SK-N-SH (cell line): ENCODE results near the gene EPS8L2. TPM values are rescaled to one million over a fixed set of nuclear protein-coding genes. Genes with fewer than 3 reads are reported as not detected.

Source experiments
- CTCF ChIA-PET: fragments of 300-600, 350-600 bp; formaldehyde crosslinking; extraction: SDS; loops from one replicate; lab custom pipeline; 2021; lab: Yijun Ruan, JAX
- POLR2A ChIA-PET: fragments of 350-600 bp; sonication (Branson Sonifier 250); formaldehyde crosslinking; extraction: SDS; loops from one replicate; lab custom pipeline; 2020; ENCODE audit warnings: antibody characterized with exemption, inconsistent platforms; lab: Yijun Ruan, JAX
- DNase-seq: peaks from one replicate; pipeline ENCODE4 v3.0.0; 2012
- H2AFZ ChIP-seq: fragments of 200-600 bp; sonication (generic); 2 replicates; pipeline ENCODE4 v1.8.1; 2016; ENCODE audit warnings: antibody characterized with exemption, mild to moderate bottlenecking, low read depth
- H3F3A ChIP-seq: fragments of 200-600 bp; sonication (generic); replicated peaks from 2 replicates; pipeline ENCODE3; 2016; ENCODE audit warnings: antibody characterized with exemption, mild to moderate bottlenecking; ENCODE audit not compliant: insufficient read depth
- H3K27ac ChIP-seq, 2 experiments: fragments of 200-500 bp in 1 of 2; fragments of 200-600 bp in 1 of 2; sonication (Bioruptor generic) in 1 of 2; sonication (generic), shearing (Covaris generic) in 1 of 2; 2 replicates each; pipeline versions ENCODE4 v1.5.1 to v1.6.1; 2014 to 2016; ENCODE audit warnings: low read depth in 2 of 2, inconsistent platforms in 1 of 2, low read length in 1 of 2, mild to moderate bottlenecking in 1 of 2, mixed read lengths in 1 of 2
- H3K27me3 ChIP-seq: fragments of 200-600 bp; sonication (generic), shearing (Covaris generic); 2 replicates; pipeline ENCODE4 v1.6.1; 2016; ENCODE audit warnings: mixed run types; ENCODE audit not compliant: insufficient read depth
- H3K36me3 ChIP-seq, 2 experiments: fragments of 200-500 bp in 1 of 2; fragments of 200-600 bp in 1 of 2; sonication (Bioruptor generic) in 1 of 2; sonication (generic) in 1 of 2; replicated peaks in 1 of 2; 2 replicates each; pipeline versions ENCODE3 to v1.5.1; 2014 to 2016; ENCODE audit warnings: low read length in 1 of 2, mild to moderate bottlenecking in 1 of 2; ENCODE audit not compliant: insufficient read depth in 2 of 2, control insufficient read depth in 1 of 2
- H3K4me1 ChIP-seq, 2 experiments: fragments of 200-500 bp in 1 of 2; fragments of 200-600 bp in 1 of 2; sonication (Bioruptor generic) in 1 of 2; sonication (generic), shearing (Covaris generic) in 1 of 2; 2 replicates each; pipeline versions ENCODE4 v1.5.1 to v1.6.1; 2014 to 2016; ENCODE audit warnings: low read depth in 1 of 2, low read length in 1 of 2, mixed run types in 1 of 2; ENCODE audit not compliant: insufficient read depth in 2 of 2, control insufficient read depth in 1 of 2
- H3K4me2 ChIP-seq: fragments of 200-600 bp; sonication (generic), shearing (Covaris generic); 2 replicates; pipeline ENCODE4 v1.6.1; 2017; ENCODE audit warnings: mixed run types
- H3K4me3 ChIP-seq, 2 experiments: fragments of 200-500 bp in 1 of 2; fragments of 200-600 bp in 1 of 2; sonication (Bioruptor generic) in 1 of 2; sonication (generic), shearing (Covaris generic) in 1 of 2; 2 replicates each; pipeline versions ENCODE4 v1.5.1 to v1.8.1; 2014 to 2016; ENCODE audit warnings: low read depth in 2 of 2, inconsistent platforms in 1 of 2, low read length in 1 of 2, mild to moderate bottlenecking in 1 of 2, mixed read lengths in 1 of 2, moderate library complexity in 1 of 2
- H3K79me2 ChIP-seq: fragments of 200-600 bp; sonication (generic); 2 replicates; pipeline ENCODE4 v1.8.1; 2017; ENCODE audit warnings: mild to moderate bottlenecking; ENCODE audit not compliant: insufficient read depth
- H3K9ac ChIP-seq: fragments of 200-600 bp; sonication (generic); 2 replicates; pipeline ENCODE4 v1.6.1; 2017; ENCODE audit warnings: mixed run types
- H3K9me2 ChIP-seq: fragments of 200-600 bp; sonication (generic); 2 replicates; pipeline ENCODE4 v1.6.1; 2017; ENCODE audit warnings: mixed run types
- H3K9me3 ChIP-seq: fragments of 200-600 bp; sonication (generic); 2 replicates; pipeline ENCODE4 v1.6.1; 2017; ENCODE audit warnings: mixed run types, mild to moderate bottlenecking, moderate library complexity
- H4K20me1 ChIP-seq: fragments of 200-600 bp; sonication (generic); 2 replicates; pipeline ENCODE4 v1.6.1; 2017; ENCODE audit warnings: mild to moderate bottlenecking, mixed run types; ENCODE audit not compliant: insufficient read depth
- CTCF ChIP-seq: fragments of 200-600 bp; sonication (generic); IDR thresholded peaks from 2 replicates; pipeline ENCODE4 v1.6.1; 2017; ENCODE audit warnings: antibody characterized with exemption, mild to moderate bottlenecking, moderate library complexity
- ELF1 ChIP-seq: IDR thresholded peaks from 2 replicates; pipeline ENCODE4 v1.4.0; 2012
- EP300 ChIP-seq, 2 experiments: IDR thresholded peaks; 2 replicates each; pipeline versions ENCODE4 v1.4.0 to v1.6.1; 2012; ENCODE audit warnings: borderline replicate concordance in 1 of 2, low read depth in 1 of 2, low read length in 1 of 2
- FOSL2 ChIP-seq: IDR thresholded peaks from 2 replicates; pipeline ENCODE4 v1.4.0; 2012; ENCODE audit warnings: low read depth, mild to moderate bottlenecking, moderate library complexity, borderline replicate concordance
- FOXM1 ChIP-seq: IDR thresholded peaks from 2 replicates; pipeline ENCODE4 v1.4.0; 2012; ENCODE audit warnings: low read depth, mild to moderate bottlenecking
- NFIC ChIP-seq: IDR thresholded peaks from 2 replicates; pipeline ENCODE4 v1.4.0; 2012; ENCODE audit warnings: borderline replicate concordance
- RCOR1 ChIP-seq: fragments of 150-350 bp; IDR thresholded peaks from 2 replicates; pipeline ENCODE4 v1.6.1; 2017; ENCODE audit warnings: antibody characterized with exemption, low read length
- RFX5 ChIP-seq: IDR thresholded peaks from 2 replicates; pipeline ENCODE4 v1.6.1; 2012; ENCODE audit warnings: mild to moderate bottlenecking, improper control_type of control experiment, low read length
- RXRA ChIP-seq: IDR thresholded peaks from 2 replicates; pipeline ENCODE4 v1.4.0; 2012; ENCODE audit warnings: low read depth, mild to moderate bottlenecking, borderline replicate concordance
- SIN3A ChIP-seq: IDR thresholded peaks from 2 replicates; pipeline ENCODE4 v1.6.1; 2012; ENCODE audit warnings: low read depth, mild to moderate bottlenecking, low read length, moderate library complexity, borderline replicate concordance
- SMC3 ChIP-seq: IDR thresholded peaks from 2 replicates; pipeline ENCODE4 v1.6.1; 2012; ENCODE audit warnings: low read depth, low read length, improper control_type of control experiment
- USF2 ChIP-seq: fragments of 150-350 bp; IDR thresholded peaks from 2 replicates; pipeline ENCODE4 v1.6.1; 2017; ENCODE audit warnings: antibody characterized with exemption, low read length, low read depth, borderline replicate concordance
- ZBTB33 ChIP-seq: IDR thresholded peaks from 2 replicates; pipeline ENCODE4 v1.4.0; 2012; ENCODE audit warnings: low read depth, borderline replicate concordance
- WGBS: methylation state at CpG from one replicate; pipeline ENCODE4 v1.1.6; 2017; ENCODE audit warnings: low lambda C conversion rate; 5-methylcytosine and 5-hydroxymethylcytosine counted together
- polyA plus RNA-seq, 3 experiments: library from polyadenylated mRNA; depleted of rRNA; stranded (reverse); fragments of >200 nt; gene quantifications; 2 replicates each; pipeline ENCODE4 v1.2.3, GENCODE V29; 2012
- TF ChIP-seq, protein P1 (sequence below): IDR thresholded peaks from 2 replicates; pipeline ENCODE4 v1.6.1; 2012; ENCODE audit warnings: mild to moderate bottlenecking, low read depth, low read length, moderate library complexity
- TF ChIP-seq, protein P2 (sequence below): IDR thresholded peaks from 2 replicates; pipeline ENCODE4 v1.4.0; 2012; ENCODE audit warnings: low read depth

EPS8L2 gene
- polyA plus RNA-seq, 1 of the 3 experiments (the other 2 are of a cell fraction): 0.74 TPM

DNA sequence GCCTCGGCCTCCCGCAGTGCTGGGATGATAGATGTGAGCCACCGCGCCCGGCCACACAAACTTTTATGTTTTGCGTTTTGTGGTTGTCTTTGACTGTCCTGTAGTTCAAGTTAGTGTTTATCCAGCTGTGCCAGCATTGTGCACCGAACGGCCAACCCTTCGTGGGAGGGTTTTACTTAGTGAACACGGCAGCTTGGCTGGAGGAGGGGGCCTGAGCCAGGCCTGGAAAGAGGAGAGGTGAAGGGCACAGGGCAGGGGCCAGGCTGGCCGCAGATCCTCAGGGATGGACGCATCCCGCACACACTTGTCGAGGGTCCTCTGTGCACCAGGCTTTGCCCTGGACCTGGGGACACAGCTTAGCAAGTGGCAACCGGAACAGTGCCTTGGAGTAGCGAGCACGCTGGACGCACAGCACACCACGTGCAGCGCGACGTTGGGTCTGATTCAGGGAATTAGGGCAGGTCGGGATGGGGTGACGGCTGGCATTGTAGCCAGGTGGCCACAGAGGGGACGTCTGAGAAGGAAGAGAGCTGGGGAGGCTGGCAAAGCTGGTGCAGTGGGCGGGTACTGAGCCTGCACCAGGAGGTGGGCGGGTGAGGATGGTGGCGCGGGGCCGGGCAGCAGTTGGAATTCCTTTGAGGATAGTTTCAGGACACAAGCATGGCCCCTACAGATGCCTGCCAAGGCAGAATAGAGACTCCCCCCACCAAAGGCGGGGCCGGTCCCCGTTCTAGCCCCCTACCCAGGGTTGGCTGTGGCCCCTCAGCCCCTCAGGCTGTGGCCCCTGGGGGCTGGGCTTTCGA is 13.4 kb downstream of the EPS8L2 start:
- no peaks in the 10 kb centered on the region for H3K79me2 ChIP-seq
- H3K9me2 ChIP-seq: no peaks in the 10 kb centered on the region
- WGBS: 41% methylated on average over 30 of the region's 34 CpGs
- H3K27ac ChIP-seq: no peak overlapping the region
- ChIA-PET POLR2A (interaction anchor here (0.5 to 0.7 kb wide), 2 partner anchors 10 to 58 kb away, joined by 3 read pairs; no protein-coding TSS in a partner anchor), CTCF (interaction anchor here (0.6 to 11.8 kb wide), 8 partner anchors 9 to 185 kb away, joined by 3 to 150 read pairs (median 6); partner anchors contain the start of genes DEAF1 and TMEM80)
- no peak overlapping the region for H2AFZ ChIP-seq
- H4K20me1 ChIP-seq: no peaks in the 10 kb centered on the region
- no peaks in the 10 kb centered on the region for H3K9me3 ChIP-seq
- peak; percentile 38 for DNase-seq
- no peak overlapping the region for H3K9ac ChIP-seq
- no peak overlapping the region for H3K4me3 ChIP-seq
- H3K4me1 ChIP-seq: peaks cover 0 to 12% of the 10 kb centered on the region in 2 experiments; a peak in 1 of 4 replicates
- no peak for TF ChIP-seq ZBTB33
- H3K4me2 ChIP-seq: no peak overlapping the region
- peaks cover 41% of the 10 kb centered on the region for H3K27me3 ChIP-seq
- H3F3A ChIP-seq: no peaks in the 10 kb centered on the region
- H3K36me3 ChIP-seq: no peaks in the 10 kb centered on the region

DNA sequence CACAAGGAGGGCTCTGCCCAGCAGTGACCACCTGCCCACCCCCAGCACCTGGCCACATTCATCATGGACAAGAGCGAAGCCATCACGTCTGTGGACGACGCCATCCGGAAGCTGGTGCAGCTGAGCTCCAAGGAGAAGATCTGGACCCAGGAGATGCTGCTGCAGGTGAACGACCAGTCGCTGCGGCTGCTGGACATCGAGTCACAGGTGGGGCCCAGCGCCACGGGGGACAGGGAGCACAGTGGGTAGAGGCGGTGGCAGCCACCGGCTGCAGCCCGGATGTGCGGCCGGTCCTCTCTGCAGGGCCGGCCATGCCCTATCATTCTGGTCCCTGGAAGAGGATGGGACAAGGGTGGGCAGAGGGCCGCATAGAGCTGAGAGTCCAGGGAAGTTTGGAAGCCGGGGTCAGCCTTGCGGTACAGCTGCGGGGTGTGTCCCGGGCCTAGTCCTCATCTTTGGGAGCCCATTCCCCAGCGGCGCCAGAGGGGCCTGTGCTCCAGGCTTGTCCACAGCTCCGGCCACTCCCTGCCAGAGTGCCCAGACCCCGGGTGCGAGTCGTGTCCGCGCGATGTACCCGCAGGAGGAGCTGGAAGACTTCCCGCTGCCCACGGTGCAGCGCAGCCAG is 14.1 kb downstream of the EPS8L2 start:
- no peaks in the 10 kb centered on the region for H3K36me3 ChIP-seq
- H2AFZ ChIP-seq: no peak overlapping the region
- no peaks in the 10 kb centered on the region for H3K9me2 ChIP-seq
- ChIA-PET CTCF (interaction anchor here (0.6 to 11.8 kb wide), 9 partner anchors 8 to 186 kb away, joined by 3 to 150 read pairs (median 4); partner anchors contain the start of genes DEAF1 and TMEM80), POLR2A (interaction anchor here (0.5 kb wide), 1 partner anchor 59 kb away, joined by 3 read pairs; no protein-coding TSS in a partner anchor)
- H3K27ac ChIP-seq: no peak overlapping the region
- no peak overlapping the region for H3K9ac ChIP-seq
- H3F3A ChIP-seq: no peaks in the 10 kb centered on the region
- peaks cover 0 to 12% of the 10 kb centered on the region in 2 experiments; a peak in 1 of 4 replicates for H3K4me1 ChIP-seq
- H3K4me3 ChIP-seq: peak overlapping the region in 1 of 2 experiments; percentile 24; a peak in 1 of 4 replicates
- 63% methylated on average over 14 of the region's 35 CpGs for WGBS
- H3K4me2 ChIP-seq: 0 out of 2 replicates have a peak overlapping the region, but pooled peaks have one; percentile 19
- DNase-seq: peak; percentile 18
- no peaks in the 10 kb centered on the region for H4K20me1 ChIP-seq
- no peaks in the 10 kb centered on the region for H3K79me2 ChIP-seq
- no peaks in the 10 kb centered on the region for H3K9me3 ChIP-seq
- peaks cover 47% of the 10 kb centered on the region for H3K27me3 ChIP-seq
- no peak for TF ChIP-seq RXRA
- no peak for TF ChIP-seq FOSL2
- TF ChIP-seq, protein P1, sequence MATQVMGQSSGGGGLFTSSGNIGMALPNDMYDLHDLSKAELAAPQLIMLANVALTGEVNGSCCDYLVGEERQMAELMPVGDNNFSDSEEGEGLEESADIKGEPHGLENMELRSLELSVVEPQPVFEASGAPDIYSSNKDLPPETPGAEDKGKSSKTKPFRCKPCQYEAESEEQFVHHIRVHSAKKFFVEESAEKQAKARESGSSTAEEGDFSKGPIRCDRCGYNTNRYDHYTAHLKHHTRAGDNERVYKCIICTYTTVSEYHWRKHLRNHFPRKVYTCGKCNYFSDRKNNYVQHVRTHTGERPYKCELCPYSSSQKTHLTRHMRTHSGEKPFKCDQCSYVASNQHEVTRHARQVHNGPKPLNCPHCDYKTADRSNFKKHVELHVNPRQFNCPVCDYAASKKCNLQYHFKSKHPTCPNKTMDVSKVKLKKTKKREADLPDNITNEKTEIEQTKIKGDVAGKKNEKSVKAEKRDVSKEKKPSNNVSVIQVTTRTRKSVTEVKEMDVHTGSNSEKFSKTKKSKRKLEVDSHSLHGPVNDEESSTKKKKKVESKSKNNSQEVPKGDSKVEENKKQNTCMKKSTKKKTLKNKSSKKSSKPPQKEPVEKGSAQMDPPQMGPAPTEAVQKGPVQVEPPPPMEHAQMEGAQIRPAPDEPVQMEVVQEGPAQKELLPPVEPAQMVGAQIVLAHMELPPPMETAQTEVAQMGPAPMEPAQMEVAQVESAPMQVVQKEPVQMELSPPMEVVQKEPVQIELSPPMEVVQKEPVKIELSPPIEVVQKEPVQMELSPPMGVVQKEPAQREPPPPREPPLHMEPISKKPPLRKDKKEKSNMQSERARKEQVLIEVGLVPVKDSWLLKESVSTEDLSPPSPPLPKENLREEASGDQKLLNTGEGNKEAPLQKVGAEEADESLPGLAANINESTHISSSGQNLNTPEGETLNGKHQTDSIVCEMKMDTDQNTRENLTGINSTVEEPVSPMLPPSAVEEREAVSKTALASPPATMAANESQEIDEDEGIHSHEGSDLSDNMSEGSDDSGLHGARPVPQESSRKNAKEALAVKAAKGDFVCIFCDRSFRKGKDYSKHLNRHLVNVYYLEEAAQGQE: no peak
- no peak for TF ChIP-seq NFIC
- no peak for TF ChIP-seq SMC3
- TF ChIP-seq CTCF: no peak
- TF ChIP-seq, protein P2, sequence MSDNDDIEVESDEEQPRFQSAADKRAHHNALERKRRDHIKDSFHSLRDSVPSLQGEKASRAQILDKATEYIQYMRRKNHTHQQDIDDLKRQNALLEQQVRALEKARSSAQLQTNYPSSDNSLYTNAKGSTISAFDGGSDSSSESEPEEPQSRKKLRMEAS: no peak
- no peak for TF ChIP-seq RCOR1
- no peak for TF ChIP-seq USF2
- TF ChIP-seq RFX5: no peak
- no peak for TF ChIP-seq FOXM1
- no peak for TF ChIP-seq SIN3A
- TF ChIP-seq EP300 (IDR thresholded peaks at IDR 0.05; ENCODE audit: borderline replicate concordance in 1 of 2, low read depth in 1 of 2, low read length in 1 of 2): no peak
- TF ChIP-seq ELF1: no peak
